NK-92 (cell line): ENCODE results near the gene FAM98C.
"Not testable (repeated sequence)": the region's sequence is repeated elsewhere in the genome, so short reads cannot be mapped to it uniquely, and the experiment has no call there.

Experiments used
- DNase-seq: peaks from one replicate; lab custom pipeline; 2025; ENCODE audit not compliant: unreplicated experiment; lab: John Stamatoyannopoulos, UW

The FAM98C gene

DNA sequence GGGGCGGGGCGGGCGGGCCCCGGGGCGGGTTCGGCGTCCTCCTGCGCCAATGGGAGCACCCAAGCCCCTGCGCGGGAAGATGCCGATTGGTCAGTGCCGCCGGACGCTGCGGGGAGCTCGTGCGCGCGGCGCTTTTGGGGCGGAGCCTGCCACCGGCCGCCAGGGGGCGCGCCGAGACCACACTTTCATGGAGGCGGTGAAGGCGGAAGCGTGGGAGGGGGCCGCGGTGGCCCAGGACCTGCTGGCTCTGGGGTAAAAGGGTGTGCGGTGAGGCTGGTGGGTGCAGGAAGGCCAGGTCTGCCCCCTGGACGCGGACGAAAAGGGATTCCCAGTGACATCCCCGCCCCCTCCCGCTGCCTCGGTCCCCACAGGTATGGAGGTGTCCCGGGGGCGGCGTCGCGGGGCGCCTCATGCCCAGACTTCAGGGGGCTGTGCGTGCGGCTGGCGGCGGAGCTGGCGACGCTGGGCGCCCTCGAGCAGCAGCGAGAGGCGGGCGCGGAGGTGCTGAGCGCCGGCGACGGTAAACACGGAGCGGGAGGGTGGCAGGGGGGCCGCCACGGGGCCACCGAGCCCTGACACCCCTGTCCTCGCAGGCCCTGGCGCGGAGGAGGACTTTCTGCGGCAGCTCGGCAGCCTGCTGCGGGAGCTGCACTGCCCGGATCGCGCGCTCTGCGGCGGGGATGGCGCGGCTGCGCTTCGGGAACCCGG lies at the start of gene FAM98C:
Gene FAM98C (plus strand): TSS at position 127 of the 708 bp plus-strand sequence. CDS start 61 bp downstream, at position 188.
- DNase-seq: peak; percentile 86

DNA sequence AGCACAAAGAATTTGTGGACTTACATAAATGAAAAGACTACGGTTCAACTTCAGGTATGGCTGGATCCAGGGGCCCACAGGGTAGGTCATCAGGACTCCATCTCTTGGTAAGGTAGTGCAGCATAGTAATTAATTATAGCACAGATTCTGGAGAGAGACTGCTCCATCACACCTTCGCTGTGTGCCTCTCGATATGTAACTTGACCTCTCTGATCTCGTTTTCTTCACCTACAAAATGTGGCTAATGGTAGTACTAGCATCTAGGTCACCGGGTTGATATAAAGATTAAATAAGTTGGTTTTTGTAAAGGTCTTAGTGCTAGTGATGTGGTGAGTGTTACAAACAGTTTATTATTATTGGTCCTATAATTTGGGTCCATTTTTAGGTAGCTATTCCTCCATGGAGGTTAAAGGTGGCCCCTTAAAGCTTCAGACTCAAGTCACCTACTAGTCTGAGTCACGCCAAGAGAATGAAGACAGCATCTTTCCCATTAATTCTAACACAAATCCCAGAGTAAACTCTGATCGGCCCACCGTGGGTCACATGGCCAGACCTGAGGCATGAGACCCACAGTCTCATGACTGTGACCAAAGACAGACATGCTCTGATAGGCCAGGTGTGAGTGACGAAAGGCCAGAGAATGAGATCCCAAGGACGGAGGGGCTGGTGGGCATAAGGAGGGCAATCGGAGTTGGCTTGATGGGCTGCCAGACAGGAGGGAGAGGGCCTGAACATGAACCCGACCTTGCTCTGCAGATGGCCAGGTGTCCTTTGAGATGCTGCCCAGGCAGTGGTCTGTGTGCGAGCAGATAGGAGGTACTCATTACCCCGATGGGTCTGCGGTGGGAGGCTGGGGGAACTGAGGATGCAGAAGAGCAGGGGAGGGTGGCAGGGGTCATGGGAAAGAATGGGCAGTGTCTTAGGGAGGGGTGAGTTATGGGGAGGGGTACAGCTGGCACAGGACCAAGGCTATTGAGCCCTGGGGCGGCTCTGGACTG lies 46.9 kb upstream of the FAM98C start:
- DNase-seq: no peak

DNA sequence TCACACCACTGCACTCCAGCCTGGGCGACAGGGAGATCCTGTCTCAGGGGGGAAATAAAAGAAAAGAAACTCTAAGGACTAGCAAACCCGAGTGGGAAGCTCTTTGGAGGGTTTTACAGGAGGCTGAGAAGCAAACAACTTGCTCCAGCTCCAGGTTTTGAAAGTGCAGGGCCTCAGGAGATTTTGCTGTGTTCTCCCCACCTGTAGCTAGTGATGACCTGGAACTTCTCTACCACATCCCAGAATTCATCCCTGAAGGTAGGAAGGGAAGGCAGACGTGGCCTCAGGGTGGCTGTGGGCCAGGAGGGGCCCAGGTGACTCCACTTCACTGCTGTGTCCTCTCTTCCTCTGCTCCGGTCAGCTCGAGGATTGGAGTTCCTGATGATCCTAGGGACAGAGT lies 44.8 kb upstream of the FAM98C start:
- DNase-seq: no peak

DNA sequence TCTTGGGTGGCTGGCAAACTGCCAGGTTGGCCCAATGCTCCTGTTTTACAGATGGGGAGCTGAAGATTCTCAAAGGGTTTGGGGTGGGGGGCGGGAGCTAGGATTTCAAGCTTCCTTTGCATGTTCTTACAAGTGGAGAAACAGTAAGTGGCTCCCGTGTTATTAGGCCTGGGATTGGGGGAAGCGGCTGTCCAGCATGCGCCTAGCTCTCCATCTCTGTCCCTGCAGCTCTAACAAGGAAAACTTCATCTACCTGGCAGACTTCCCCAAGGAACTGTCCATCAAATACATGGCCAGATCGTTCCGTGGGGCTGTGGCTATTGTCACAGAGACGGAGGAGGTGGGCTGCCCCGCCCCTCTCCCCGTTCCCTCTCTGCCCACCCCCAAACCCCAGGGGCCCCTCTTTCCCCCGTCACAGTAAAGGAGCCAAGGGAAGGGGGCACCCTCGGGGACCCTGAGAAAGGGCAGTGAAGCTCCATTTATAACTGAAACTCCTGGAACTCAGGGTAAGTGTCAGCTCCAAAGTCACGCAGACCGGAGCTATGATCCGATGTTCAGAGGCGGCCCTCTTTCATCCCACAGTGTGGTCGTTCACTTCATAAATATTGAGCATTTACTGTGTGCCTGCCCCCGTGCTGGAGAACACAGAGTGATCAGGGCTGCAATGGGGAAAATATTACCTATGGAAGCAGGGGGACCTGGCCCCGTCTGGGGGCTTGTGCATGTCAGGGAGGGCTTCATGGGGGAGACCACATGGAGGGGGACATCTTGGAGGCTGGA lies 43.5 kb upstream of the FAM98C start:
- no peak for DNase-seq

DNA sequence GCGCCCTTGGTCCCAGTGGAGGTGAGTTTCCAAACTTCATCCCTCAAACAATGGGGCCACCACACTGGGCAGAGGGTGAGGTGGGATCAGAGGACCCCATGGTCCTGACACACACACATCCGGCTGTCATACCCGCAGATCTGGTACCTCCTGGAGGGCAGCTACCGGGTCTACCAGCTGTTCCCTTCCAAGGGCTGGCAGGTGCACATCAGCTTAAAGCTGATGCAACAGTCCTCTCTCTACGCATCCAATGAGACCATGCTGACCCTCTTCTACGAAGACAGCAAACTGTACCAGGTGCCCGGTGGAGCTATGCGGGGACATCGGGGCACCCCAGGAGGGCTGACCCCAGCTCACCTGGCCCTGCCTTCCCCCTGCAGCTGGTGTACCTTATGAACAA lies 42.5 kb upstream of the FAM98C start:
- DNase-seq: no peak

DNA sequence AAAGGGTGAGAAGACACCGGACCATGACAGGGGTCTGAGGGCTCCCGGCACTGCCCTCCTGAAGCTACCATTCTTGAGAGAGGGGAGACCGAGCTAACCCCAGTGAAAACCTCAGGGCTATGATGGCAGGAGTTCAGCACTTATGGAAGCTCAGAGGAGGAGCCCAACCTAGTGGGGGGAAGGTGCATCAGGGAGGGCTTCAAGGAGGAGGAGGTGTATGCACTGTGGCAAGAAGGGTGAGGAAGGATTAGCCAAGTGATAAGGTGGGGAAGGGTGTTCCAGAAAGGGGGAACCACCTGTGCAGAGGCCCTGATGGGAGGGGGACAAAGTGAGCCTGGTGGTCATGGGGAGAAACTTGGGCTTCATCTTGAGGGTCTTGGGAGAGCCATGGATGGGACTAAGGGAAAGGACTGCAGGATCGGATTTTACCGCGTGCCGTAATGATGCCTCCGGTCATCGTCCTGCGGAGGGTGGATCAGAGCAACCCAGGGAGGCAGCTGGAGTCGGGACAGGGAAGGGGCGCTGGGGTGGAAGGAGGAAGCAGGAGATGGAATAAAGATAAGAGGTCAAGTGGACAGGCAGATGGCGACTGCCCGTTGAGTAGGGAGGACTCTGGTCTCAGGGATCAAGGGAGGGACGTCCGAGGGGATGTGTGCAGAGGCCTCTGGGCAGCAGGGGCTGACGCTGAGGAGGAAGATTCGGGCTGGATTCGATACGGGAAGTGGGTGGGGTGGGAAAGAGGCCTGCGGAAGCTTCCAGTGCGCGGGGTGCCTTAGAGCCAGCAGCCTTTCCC lies 41.9 kb upstream of the FAM98C start:
- no peak for DNase-seq

DNA sequence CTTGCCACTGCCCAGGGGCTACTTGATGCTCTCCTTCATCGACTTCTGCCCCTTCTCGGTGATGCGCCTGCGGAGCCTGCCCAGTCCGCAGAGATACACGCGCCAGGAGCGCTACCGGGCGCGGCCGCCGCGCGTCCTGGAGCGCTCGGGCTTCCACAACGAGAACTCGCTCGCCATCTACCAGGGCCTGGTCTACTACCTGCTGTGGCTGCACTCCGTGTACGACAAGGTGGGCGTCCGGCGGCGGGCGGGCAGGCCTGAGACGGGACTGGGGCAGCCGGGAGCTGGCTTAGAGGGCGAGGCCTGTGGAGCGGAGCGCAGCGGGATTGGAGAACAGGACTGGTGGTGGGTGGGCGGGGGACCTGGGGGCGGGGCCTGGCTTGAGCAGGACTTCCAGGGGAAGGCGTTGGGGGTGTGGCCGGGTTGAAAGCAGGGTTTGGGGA lies 41.2 kb upstream of the FAM98C start:
- DNase-seq: no peak

DNA sequence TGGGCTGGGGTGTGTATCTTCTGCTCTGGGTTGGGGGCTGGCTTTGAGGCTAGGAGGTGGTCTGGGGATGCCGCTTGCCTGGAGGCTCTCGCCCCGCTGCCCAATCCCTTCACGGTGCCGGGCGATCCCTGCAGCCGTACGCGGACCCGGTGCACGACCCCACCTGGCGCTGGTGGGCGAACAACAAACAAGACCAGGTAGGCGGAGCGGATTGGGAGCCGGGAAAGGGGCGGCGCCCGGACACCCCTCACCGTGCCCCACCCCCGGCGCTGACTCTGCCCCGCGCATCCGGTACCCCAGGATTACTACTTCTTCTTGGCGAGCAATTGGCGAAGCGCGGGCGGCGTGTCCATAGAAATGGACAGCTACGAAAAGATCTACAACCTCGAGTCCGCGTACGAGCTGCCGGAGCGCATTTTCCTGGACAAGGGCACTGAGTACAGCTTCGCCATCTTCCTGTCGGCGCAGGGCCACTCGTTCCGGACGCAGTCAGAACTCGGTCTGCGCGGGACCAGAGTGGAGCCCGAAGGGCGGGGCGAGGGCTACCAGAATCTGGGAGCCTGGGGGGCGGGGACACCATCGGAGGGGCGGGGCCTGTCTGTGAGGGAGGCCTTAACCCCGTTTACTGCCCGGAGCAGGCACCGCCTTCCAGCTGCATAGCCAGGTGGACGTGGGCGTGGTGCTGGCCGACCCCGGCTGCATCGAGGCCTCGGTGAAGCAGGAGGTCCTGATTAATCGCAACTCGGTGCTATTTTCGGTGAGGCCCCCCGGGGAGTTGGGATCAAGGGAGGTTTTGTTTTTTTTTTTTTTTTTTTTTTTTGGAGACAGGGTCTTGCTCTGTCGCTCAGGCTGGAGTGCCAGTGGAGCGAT lies 40.6 kb upstream of the FAM98C start:
- DNase-seq: no peak

DNA sequence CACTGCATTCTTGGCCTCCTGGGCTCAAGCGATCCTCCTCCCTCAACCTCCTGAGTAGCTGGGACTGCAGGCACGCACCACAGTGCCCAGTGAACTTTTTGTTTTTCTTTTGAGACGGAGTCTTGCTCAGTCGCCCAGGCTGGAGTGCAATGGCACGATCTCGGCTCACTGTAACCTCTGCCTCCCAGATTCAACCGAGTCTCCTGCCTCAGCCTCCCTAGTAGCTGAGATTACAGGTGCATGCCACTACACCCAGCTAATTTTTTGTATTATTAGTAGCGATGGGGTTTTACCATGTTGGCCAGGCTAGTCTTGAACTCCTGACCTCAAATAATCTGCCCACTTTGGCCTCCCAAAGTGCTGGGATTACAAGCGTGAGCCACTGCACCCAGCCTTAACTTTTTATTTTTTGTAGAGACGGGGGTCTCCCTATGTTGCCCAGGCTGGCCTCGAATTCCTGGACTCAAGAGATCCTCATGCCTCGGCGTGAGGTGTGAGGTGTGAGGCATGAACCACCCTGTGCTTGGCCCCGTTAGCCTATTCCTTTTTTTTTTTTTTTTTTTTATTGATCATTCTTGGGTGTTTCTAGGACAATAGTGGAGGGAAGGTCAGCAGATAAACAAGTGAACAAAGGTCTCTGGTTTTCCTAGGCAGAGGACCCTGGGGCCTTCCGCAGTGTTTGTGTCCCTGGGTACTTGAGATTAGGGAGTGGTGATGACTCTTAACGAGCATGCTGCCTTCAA lies 39.8 kb upstream of the FAM98C start:
- not testable (repeated sequence) for DNase-seq

DNA sequence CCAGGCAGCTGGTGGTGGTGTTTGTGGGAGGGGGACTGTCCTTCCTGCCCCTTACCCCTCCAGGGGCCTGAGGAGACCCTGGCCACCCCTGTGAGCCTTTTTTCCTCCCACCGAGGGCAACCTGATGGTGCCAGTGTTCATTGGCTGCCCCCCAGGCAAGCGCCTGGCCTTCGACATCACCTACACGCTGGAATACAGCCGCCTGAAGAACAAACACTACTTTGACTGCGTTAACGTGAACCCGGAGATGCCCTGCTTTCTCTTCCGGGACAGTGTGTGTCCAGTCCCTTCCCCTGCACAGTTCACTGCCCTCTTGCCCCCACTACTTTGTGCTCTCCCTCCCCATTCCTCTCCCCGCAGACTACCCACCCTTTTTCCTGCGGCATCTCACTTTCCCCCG lies 35.9 kb upstream of the FAM98C start:
- DNase-seq: no peak

DNA sequence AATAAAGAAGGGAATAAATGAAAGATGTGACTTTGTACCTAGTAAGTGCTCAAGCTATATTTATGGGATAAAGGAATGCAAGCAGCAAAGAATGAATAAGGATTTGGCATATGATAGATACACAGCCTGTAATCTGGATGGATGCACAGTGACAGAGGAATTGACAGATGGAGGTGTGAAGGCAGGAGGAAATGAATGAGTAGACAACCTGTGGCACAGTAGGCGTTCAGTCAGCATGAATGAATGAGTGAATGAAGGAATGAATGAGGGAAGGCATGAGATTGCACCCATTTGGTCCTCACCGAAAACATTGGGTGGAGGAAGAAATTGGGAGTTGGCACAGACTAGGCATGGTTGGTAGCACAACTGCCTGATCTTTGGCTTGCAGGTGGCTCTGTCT lies 33.3 kb upstream of the FAM98C start:
- DNase-seq: no peak

DNA sequence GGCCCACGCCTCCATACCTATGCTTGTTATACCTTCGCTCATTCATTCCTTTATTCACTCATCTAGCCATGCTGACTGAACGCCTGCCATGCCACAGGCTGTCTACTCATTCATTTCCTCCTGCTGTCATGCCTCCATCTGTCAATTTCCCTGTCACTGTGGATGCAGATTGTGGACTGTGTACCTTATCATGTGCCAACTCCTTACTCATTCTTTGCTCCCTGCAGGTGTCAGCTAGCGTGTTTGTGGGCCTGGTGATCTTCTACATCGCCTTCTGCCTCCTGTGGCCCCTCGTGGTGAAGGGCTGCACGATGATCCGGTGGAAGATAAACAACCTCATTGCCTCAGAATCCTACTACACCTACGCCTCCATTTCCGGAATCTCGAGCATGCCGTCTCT lies 32.6 kb upstream of the FAM98C start:
- DNase-seq: no peak

DNA sequence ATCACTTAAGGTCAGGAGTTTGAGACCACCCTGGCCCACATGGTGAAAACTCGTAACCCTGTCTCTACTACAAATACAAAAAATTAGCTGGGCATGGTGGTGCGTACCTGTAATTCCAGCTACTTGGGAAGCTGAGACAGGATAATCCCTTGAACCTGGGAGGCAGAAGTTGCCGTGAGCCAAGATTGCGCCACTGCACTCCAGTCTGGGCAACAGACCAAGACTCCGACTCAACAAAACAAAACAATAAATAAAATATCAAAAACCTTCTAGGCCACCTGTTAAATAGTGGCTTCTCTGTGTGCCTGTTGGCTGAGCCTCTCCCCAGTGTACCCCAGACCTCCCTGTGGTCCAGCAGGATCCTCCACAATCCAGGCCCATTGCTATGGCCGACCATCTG lies 31.8 kb upstream of the FAM98C start:
- DNase-seq: no peak

DNA sequence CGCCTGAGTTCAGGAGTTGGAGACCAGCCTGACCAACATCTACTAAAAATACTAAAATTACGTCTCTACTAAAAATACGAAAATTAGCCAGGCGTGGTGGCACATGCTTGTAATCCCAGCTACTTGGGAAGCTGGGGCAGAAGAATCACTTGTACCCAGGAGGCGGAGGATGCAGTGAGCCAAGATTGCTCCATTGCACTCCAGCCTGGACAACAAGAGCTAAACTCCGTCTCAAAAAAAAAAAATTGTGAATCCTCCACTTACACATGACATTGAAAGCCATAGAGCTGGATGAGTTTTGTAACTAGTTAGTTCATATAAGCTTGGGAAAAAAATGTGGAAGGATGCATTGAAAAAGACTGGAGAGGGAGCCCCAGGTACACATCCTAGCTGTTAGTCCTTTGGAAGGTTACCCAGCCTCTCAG lies 29.0 kb upstream of the FAM98C start:
- no peak for DNase-seq

DNA sequence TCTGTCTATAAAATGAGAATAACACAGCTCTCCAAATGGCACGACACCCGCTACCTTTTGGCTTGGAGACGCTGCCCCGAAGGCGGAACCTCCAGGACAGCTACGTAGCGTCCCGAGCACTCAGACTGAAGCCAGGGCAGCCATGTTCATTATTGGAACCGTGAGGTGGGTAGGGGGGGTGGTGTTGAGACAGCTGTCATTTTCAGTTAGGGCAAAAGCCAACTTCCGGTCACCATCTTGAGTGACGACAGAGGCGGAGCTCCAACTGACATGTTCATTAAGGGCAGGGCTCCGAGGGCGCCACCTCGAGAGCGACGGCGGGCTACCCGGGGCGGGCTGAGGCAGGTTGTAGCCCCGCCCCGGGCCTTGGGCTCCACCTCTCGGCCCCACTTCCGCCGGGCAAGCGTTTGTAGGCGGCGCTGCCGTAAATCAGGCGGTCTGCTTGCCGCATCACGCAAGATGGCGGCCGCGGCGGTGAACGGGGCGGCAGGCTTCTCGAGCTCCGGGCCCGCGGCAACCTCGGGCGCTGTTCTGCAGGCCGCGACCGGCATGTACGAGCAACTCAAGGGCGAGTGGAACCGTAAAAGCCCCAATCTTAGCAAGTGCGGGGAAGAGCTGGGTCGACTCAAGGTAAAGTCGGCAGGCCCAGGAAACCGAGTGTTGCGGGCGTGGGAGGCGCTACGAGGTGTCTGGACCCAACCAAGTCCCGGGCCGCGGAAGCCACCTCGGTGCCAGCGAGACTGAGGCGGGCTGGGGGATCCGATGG lies 28.4 kb upstream of the FAM98C start, which contains the start of gene PSMD8:
Gene PSMD8 (plus strand): TSS at position 240 of the 766 bp plus-strand sequence. CDS start 31 bp downstream, at position 271.
- DNase-seq: peak; percentile 90

DNA sequence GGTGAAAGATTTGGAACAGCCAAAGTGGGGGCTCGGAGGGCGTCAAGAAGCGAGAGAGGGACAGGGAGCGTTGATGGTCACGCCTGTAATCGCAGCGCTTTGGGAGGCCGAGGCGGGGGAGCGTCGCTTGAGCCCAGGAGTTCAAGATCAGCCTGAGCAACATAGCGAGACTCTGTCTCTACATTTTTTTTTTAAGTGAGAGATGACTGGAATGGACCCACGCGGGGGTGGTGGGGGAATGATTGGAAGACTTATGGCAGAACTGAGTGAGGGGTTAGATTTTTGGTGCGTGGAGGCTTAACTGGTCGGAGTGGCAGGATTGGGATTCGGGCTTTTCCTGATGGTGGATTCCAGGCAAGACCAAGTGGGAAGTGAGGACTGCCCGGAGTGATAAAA lies 27.8 kb upstream of the FAM98C start:
- DNase-seq: no peak

DNA sequence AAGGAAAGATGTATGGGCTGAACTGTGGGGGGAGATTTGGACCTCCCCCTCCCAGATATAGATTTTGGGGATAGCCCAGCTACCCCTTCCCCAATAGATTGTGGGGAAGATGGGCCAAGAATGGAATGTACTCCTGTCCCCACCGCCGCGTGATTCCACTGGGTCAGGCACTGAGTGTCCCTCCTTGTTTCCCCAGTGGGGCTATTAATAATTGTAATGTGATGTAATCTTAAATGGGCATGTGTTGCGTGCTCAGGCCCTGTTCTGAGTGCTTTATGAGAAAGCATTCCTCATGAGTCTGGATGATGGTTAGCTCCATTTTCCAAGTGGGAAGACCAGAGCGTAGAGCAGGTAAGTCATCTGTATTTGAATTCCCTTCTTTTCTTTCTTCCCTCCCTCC lies 27.1 kb upstream of the FAM98C start:
- DNase-seq: no peak

DNA sequence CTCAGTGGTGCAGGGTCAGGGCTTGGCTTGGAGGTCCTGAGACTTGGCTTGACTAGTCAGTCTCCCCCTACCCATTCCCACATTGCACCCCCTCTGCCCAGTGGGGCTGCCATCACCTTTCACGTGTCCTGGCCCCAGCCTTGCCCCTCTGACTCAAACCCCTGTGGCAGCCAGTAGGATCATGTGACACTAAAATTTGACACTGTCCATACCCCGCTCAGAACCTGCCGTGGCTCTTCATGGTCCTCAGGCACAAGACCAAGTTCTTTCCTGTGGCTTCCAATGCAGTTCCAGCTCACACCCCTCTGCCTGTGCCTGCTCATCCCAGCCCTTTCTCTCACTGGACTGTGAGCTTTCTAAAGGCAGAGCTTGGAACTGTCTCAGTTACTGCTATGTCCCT lies 26.3 kb upstream of the FAM98C start:
- DNase-seq: no peak
